AG04449 (cell line): ENCODE data around the gene FCN2.

ENCODE experiments used
- CTCF ChIA-PET: fragments of 350-600 bp; formaldehyde crosslinking; extraction: SDS; loops from one replicate; lab custom pipeline; 2021; ENCODE audit warnings: antibody characterized with exemption; lab: Yijun Ruan, JAX
- POLR2A ChIA-PET: fragments of 400-600, 350-600 bp; formaldehyde crosslinking; extraction: SDS; loops from one replicate; lab custom pipeline; 2020; ENCODE audit warnings: antibody characterized with exemption, inconsistent platforms; lab: Yijun Ruan, JAX
- DNase-seq: peaks from one replicate; pipeline ENCODE4 v3.0.0-alpha.2; 2010; ENCODE audit warnings: low read depth, low spot score
- H3K4me3 ChIP-seq: 2 replicates; pipeline ENCODE4 v1.5.1; 2011; ENCODE audit warnings: low read depth, mild to moderate bottlenecking, control low read depth, low read length
- CTCF ChIP-seq: IDR thresholded peaks from one replicate; pipeline ENCODE4 v1.5.1; 2011; ENCODE audit warnings: mild to moderate bottlenecking, moderate library complexity, low read length, control low read depth, inconsistent platforms; ENCODE audit not compliant: insufficient read depth; ENCODE audit errors: missing control alignments

Gene FCN2

GRCh38 chr9:134839455-134840125, 41.0 kb upstream of the FCN2 start:
- TF ChIP-seq CTCF, result no peak
- no peak for DNase-seq
- POLR2A ChIA-PET, result no interaction called here
- CTCF ChIA-PET, result interaction anchor here (0.6 to 1.2 kb wide), 4 partner anchors 8 to 573 kb away, joined by 3 to 4 read pairs (median 3); no protein-coding TSS in a partner anchor
- H3K4me3 ChIP-seq, result no peak overlapping the region

- TF ChIP-seq CTCF, result no peak
- H3K4me3 ChIP-seq, result no peak overlapping the region
- ChIA-PET POLR2A (no interaction called here), CTCF (interaction anchor here (1.0 to 1.2 kb wide), 2 partner anchors 10 to 572 kb away, joined by 3 to 4 read pairs; no protein-coding TSS in a partner anchor)
- no peak for DNase-seq
Observed at GRCh38 chr9:134840511-134840910, 40.1 kb upstream of the FCN2 start.

- no peak for DNase-seq
- ChIA-PET CTCF (no interaction called here), POLR2A (no interaction called here)
- TF ChIP-seq CTCF, result no peak
- no peak overlapping the region for H3K4me3 ChIP-seq
Observed at GRCh38 chr9:134841180-134841904, 39.3 kb upstream of the FCN2 start.

GRCh38 chr9:134842321-134842720, 38.3 kb upstream of the FCN2 start:
- no peak for DNase-seq
- TF ChIP-seq CTCF, result no peak
- ChIA-PET POLR2A (no interaction called here), CTCF (no interaction called here)
- no peak overlapping the region for H3K4me3 ChIP-seq

GRCh38 chr9:134843740-134844139, 36.9 kb upstream of the FCN2 start:
- H3K4me3 ChIP-seq, result no peak overlapping the region

More at GRCh38 chr9:134843740-134844139, 36.9 kb upstream of the FCN2 start:
- no peak for TF ChIP-seq CTCF
- POLR2A ChIA-PET, result no interaction called here
- DNase-seq, result no peak
- CTCF ChIA-PET, result no interaction called here
